SK-N-SH (cell line): Measurements from ENCODE around the gene SCYGR4.

ENCODE experiments used
- EZH2phosphoT487 ChIP-seq: fragments of 200-600 bp; sonication (generic); IDR thresholded peaks from 2 replicates; pipeline ENCODE4 v1.6.1; 2017; ENCODE audit warnings: low read depth, mixed run types, mild to moderate bottlenecking, antibody characterized with exemption, moderate library complexity, borderline replicate concordance
- FOXJ3 ChIP-seq: sonication (generic); formaldehyde crosslinking; IDR thresholded peaks from 2 replicates; pipeline ENCODE4 v1.5.1; 2020; ENCODE audit warnings: mild to moderate bottlenecking, missing genetic modification reagents
- FOXM1 ChIP-seq: IDR thresholded peaks from 2 replicates; pipeline ENCODE4 v1.4.0; 2012; ENCODE audit warnings: low read depth, mild to moderate bottlenecking
- GABPA ChIP-seq: IDR thresholded peaks from 2 replicates; pipeline ENCODE4 v1.4.0; 2012; ENCODE audit warnings: low read depth, mild to moderate bottlenecking
- GATA2 ChIP-seq: sonication (generic); formaldehyde crosslinking; IDR thresholded peaks from 2 replicates; pipeline ENCODE4 v1.5.0; 2020; ENCODE audit warnings: mild to moderate bottlenecking, missing genetic modification reagents
- POLR2AphosphoS5 ChIP-seq: IDR thresholded peaks from 2 replicates; pipeline ENCODE4 v1.6.1; 2012; ENCODE audit warnings: low read depth, low read length
- RAD21 ChIP-seq: IDR thresholded peaks from 2 replicates; pipeline ENCODE4 v1.6.1; 2012; ENCODE audit warnings: mild to moderate bottlenecking, low read length
- YY1 ChIP-seq: IDR thresholded peaks from 2 replicates; pipeline ENCODE4 v1.4.0; 2012; ENCODE audit warnings: low read depth, mild to moderate bottlenecking
- TF ChIP-seq, protein P1 (sequence below): fragments of 200-600 bp; sonication (generic); IDR thresholded peaks from 2 replicates; pipeline ENCODE4 v1.6.1; 2017; ENCODE audit warnings: antibody characterized with exemption, mild to moderate bottlenecking, moderate library complexity
- TF ChIP-seq, protein P2 (sequence below): fragments of 150-350 bp; IDR thresholded peaks from 2 replicates; pipeline ENCODE4 v1.6.1; 2017; ENCODE audit warnings: antibody characterized with exemption, low read length, low read depth, borderline replicate concordance
- TF ChIP-seq, protein P3 (sequence below): IDR thresholded peaks from 2 replicates; pipeline ENCODE4; 2012

DNA sequence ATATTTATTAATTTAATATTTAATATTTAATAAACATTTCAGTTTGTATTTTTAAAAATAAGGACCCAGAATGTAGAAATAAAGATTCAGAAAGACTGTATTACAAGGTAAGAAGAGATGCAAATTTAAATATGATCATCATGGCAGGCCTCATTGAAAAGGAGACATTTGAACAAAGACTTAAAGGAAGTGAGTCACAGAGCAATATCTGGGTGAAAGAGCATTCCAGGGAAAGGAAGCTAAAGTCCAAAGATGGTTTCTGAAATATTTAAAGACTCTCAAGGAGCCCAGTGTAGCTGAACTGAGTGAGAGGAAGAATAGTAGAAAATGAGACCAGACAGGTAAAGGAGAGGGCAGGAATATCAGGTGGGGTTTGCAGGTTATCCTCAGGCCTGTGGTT, 5.9 kb downstream of the SCYGR4 start:
- TF ChIP-seq FOXJ3 (CRISPR knock-in tag) (no peak), YY1 (no peak), RAD21 (no peak), GATA2 (no peak), GABPA (no peak), EZH2phosphoT487 (no peak), FOXM1 (no peak), POLR2AphosphoS5 (no peak)
- TF ChIP-seq, protein P1, sequence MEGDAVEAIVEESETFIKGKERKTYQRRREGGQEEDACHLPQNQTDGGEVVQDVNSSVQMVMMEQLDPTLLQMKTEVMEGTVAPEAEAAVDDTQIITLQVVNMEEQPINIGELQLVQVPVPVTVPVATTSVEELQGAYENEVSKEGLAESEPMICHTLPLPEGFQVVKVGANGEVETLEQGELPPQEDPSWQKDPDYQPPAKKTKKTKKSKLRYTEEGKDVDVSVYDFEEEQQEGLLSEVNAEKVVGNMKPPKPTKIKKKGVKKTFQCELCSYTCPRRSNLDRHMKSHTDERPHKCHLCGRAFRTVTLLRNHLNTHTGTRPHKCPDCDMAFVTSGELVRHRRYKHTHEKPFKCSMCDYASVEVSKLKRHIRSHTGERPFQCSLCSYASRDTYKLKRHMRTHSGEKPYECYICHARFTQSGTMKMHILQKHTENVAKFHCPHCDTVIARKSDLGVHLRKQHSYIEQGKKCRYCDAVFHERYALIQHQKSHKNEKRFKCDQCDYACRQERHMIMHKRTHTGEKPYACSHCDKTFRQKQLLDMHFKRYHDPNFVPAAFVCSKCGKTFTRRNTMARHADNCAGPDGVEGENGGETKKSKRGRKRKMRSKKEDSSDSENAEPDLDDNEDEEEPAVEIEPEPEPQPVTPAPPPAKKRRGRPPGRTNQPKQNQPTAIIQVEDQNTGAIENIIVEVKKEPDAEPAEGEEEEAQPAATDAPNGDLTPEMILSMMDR = no peak
- TF ChIP-seq, protein P2, sequence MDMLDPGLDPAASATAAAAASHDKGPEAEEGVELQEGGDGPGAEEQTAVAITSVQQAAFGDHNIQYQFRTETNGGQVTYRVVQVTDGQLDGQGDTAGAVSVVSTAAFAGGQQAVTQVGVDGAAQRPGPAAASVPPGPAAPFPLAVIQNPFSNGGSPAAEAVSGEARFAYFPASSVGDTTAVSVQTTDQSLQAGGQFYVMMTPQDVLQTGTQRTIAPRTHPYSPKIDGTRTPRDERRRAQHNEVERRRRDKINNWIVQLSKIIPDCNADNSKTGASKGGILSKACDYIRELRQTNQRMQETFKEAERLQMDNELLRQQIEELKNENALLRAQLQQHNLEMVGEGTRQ = no peak
- TF ChIP-seq, protein P3, sequence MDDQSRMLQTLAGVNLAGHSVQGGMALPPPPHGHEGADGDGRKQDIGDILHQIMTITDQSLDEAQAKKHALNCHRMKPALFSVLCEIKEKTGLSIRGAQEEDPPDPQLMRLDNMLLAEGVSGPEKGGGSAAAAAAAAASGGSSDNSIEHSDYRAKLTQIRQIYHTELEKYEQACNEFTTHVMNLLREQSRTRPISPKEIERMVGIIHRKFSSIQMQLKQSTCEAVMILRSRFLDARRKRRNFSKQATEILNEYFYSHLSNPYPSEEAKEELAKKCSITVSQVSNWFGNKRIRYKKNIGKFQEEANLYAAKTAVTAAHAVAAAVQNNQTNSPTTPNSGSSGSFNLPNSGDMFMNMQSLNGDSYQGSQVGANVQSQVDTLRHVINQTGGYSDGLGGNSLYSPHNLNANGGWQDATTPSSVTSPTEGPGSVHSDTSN = no peak
